Measurements from ENCODE around the gene KRT14. TPM values are rescaled to one million over a fixed set of nuclear protein-coding genes. Genes with fewer than 3 reads are reported as not detected.

The KRT14 gene
- total RNA-seq, 2 experiments from 2014 or later = 0.82 TPM; not detected in 1

GRCh38 chr17:41539071-41539492 is 47.6 kb downstream of the KRT14 start:
- H3K27ac ChIP-seq (ENCODE audit: low read depth, low read length, poor library complexity, severe bottlenecking) = no peak overlapping the region
- no peaks in the 10 kb centered on the region for H3K9me2 ChIP-seq (ENCODE audit: insufficient read depth, low read length)
- no peaks in the 10 kb centered on the region for H4K20me1 ChIP-seq (ENCODE audit: insufficient read depth, low read length)
- H3K4me2 ChIP-seq (ENCODE audit: low read length) = no peak overlapping the region
- no peaks in the 10 kb centered on the region for H3K4me1 ChIP-seq (ENCODE audit: insufficient read depth, low read length, poor library complexity, severe bottlenecking)
- H3K4me3 ChIP-seq (ENCODE audit: low read depth, low read length, poor library complexity, severe bottlenecking) = no peak overlapping the region
- no TSS peak for BruUV-seq (replicated peaks)
- intact Hi-C loops (cut with micrococcal nuclease; ENCODE audit: unreplicated experiment) = no loop called here
- H2AFZ ChIP-seq (ENCODE audit: low read length) = no peak overlapping the region
- ChIA-PET POLR2A (no interaction called here), CTCF (ENCODE audit: unreplicated experiment) (interaction anchor here (1.0 kb wide), 1 partner anchor 9 kb away, joined by 3 read pairs; no protein-coding TSS in a partner anchor)
- H3K36me3 ChIP-seq (ENCODE audit: insufficient read depth, low read length) = no peaks in the 10 kb centered on the region
- H3K79me2 ChIP-seq (ENCODE audit: insufficient read depth, low read depth, low read length) = no peaks in the 10 kb centered on the region
- TF ChIP-seq, protein P1, sequence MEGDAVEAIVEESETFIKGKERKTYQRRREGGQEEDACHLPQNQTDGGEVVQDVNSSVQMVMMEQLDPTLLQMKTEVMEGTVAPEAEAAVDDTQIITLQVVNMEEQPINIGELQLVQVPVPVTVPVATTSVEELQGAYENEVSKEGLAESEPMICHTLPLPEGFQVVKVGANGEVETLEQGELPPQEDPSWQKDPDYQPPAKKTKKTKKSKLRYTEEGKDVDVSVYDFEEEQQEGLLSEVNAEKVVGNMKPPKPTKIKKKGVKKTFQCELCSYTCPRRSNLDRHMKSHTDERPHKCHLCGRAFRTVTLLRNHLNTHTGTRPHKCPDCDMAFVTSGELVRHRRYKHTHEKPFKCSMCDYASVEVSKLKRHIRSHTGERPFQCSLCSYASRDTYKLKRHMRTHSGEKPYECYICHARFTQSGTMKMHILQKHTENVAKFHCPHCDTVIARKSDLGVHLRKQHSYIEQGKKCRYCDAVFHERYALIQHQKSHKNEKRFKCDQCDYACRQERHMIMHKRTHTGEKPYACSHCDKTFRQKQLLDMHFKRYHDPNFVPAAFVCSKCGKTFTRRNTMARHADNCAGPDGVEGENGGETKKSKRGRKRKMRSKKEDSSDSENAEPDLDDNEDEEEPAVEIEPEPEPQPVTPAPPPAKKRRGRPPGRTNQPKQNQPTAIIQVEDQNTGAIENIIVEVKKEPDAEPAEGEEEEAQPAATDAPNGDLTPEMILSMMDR (conservative IDR thresholded peaks at IDR 0.05; ENCODE audit: low read length) = no peak
- no peak for TF ChIP-seq EZH2phosphoT487 (IDR thresholded peaks at IDR 0.05; ENCODE audit: borderline replicate concordance, low read depth, low read length)
- no peaks in the 10 kb centered on the region for H3K9me3 ChIP-seq (ENCODE audit: low read length)
- no peak for DNase-seq (ENCODE audit: low spot score)

GRCh38 chr17:41538565-41538991 is 48.1 kb downstream of the KRT14 start:
- no TSS peak for BruUV-seq (replicated peaks)
- Histone ChIP-seq H3K4me3 (ENCODE audit: low read depth, low read length, poor library complexity, severe bottlenecking) (no peak overlapping the region), H3K79me2 (ENCODE audit: insufficient read depth, low read depth, low read length) (no peaks in the 10 kb centered on the region), H3K36me3 (ENCODE audit: insufficient read depth, low read length) (no peaks in the 10 kb centered on the region), H3K27ac (ENCODE audit: low read depth, low read length, poor library complexity, severe bottlenecking) (no peak overlapping the region), H4K20me1 (ENCODE audit: insufficient read depth, low read length) (no peaks in the 10 kb centered on the region), H3K9me3 (ENCODE audit: low read length) (no peaks in the 10 kb centered on the region), H3K4me1 (ENCODE audit: insufficient read depth, low read length, poor library complexity, severe bottlenecking) (no peaks in the 10 kb centered on the region), H3K4me2 (ENCODE audit: low read length) (no peak overlapping the region), H3K9me2 (ENCODE audit: insufficient read depth, low read length) (no peaks in the 10 kb centered on the region), H2AFZ (ENCODE audit: low read length) (no peak overlapping the region)
- no peak for DNase-seq (ENCODE audit: low spot score)
- ChIA-PET POLR2A (no interaction called here), CTCF (ENCODE audit: unreplicated experiment) (interaction anchor here (1.0 kb wide), 1 partner anchor 9 kb away, joined by 3 read pairs; no protein-coding TSS in a partner anchor)
- intact Hi-C loops (cut with micrococcal nuclease; ENCODE audit: unreplicated experiment) = no loop called here
- no peak for TF ChIP-seq EZH2phosphoT487 (IDR thresholded peaks at IDR 0.05; ENCODE audit: borderline replicate concordance, low read depth, low read length)
- TF ChIP-seq, protein P1 (conservative IDR thresholded peaks at IDR 0.05; ENCODE audit: low read length) = no peak

- no peak for TF ChIP-seq EZH2phosphoT487 (IDR thresholded peaks at IDR 0.05; ENCODE audit: borderline replicate concordance, low read depth, low read length)
- TF ChIP-seq, protein P1 (conservative IDR thresholded peaks at IDR 0.05; ENCODE audit: low read length) = no peak
- no peaks in the 10 kb centered on the region for H3K9me3 ChIP-seq (ENCODE audit: low read length)
- H3K27ac ChIP-seq (ENCODE audit: low read depth, low read length, poor library complexity, severe bottlenecking) = no peak overlapping the region
- no peak overlapping the region for H2AFZ ChIP-seq (ENCODE audit: low read length)
- DNase-seq (ENCODE audit: low spot score) = no peak
- H3K4me1 ChIP-seq (ENCODE audit: insufficient read depth, low read length, poor library complexity, severe bottlenecking) = no peaks in the 10 kb centered on the region
- no peaks in the 10 kb centered on the region for H3K9me2 ChIP-seq (ENCODE audit: insufficient read depth, low read length)
- intact Hi-C loops (cut with micrococcal nuclease; ENCODE audit: unreplicated experiment) = no loop called here
- no TSS peak for BruUV-seq (replicated peaks)
- no peaks in the 10 kb centered on the region for H3K79me2 ChIP-seq (ENCODE audit: insufficient read depth, low read depth, low read length)
- no peaks in the 10 kb centered on the region for H4K20me1 ChIP-seq (ENCODE audit: insufficient read depth, low read length)
- ChIA-PET CTCF (ENCODE audit: unreplicated experiment) (interaction anchor here (1.0 kb wide), 1 partner anchor 8 kb away, joined by 3 read pairs; no protein-coding TSS in a partner anchor), POLR2A (no interaction called here)
- no peak overlapping the region for H3K4me3 ChIP-seq (ENCODE audit: low read depth, low read length, poor library complexity, severe bottlenecking)
- no peaks in the 10 kb centered on the region for H3K36me3 ChIP-seq (ENCODE audit: insufficient read depth, low read length)
- H3K4me2 ChIP-seq (ENCODE audit: low read length) = no peak overlapping the region
Observed at GRCh38 chr17:41537990-41538389, 48.7 kb downstream of the KRT14 start.
